ENCODE measurements around the gene HADHA. TPM values are rescaled to one million over a fixed set of nuclear protein-coding genes. Genes with fewer than 3 reads are reported as not detected.

HADHA gene
- polyA plus RNA-seq, 1 donor from 2014 or later, result 125 TPM

DNA sequence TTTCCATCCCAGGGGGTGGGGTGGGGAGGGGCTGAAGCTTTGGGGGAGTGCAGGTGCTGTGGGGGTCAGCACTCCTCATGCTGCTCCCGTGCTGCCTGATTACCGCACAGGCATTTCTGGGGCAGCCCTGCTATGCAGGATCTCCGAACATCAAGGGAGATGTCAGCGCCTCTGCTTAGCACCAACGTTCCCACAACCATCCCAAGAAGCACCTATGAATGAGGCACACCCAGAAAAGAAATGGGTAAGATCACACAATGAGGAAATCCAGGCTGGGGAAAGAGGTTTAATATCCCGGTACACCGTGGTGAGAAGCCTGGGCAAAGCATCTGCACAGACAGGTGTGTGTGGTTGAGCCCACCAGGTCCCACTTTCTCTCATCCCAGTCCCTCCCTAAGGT lies 54.1 kb downstream of the HADHA start:
- Mint-ChIP-seq H3K4me3 (no peak overlapping the region), H3K4me1 (peaks cover 0 to 7% (median 2%) of the 10 kb centered on the region in 3 donors), H3K36me3 (peaks cover 2% of the 10 kb centered on the region), H3K9me3 (no peaks in the 10 kb centered on the region), H3K27ac (no peak overlapping the region), H3K27me3 (no peaks in the 10 kb centered on the region)

DNA sequence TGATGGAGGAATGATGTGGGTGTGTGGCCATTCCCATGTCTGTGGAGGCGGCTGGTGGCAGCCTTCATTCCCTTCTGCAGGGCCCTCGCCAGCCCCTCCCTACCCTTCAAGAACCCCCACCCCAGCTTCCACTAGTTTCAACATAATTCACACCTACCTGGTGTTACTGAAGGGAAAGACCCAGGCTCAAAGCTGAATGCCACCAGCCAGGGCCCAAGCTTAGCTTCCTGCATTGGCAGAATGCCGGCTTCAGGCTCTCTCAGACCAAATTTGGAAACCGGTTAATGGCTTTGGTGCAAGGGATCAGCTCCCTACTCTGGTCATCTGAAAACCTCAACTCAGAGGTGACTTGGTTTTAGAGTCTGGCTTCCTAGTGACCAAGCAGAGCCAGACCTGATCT lies 54.7 kb downstream of the HADHA start:
- no peaks in the 10 kb centered on the region for H3K27me3 Mint-ChIP-seq
- H3K36me3 Mint-ChIP-seq, result no peaks in the 10 kb centered on the region
- no peaks in the 10 kb centered on the region for H3K9me3 Mint-ChIP-seq
- peaks cover 0 to 9% (median 4%) of the 10 kb centered on the region in 3 donors for H3K4me1 Mint-ChIP-seq
- peak overlapping the region in 1 of 3 donors; percentile 71 for H3K27ac Mint-ChIP-seq
- no peak overlapping the region for H3K4me3 Mint-ChIP-seq

DNA sequence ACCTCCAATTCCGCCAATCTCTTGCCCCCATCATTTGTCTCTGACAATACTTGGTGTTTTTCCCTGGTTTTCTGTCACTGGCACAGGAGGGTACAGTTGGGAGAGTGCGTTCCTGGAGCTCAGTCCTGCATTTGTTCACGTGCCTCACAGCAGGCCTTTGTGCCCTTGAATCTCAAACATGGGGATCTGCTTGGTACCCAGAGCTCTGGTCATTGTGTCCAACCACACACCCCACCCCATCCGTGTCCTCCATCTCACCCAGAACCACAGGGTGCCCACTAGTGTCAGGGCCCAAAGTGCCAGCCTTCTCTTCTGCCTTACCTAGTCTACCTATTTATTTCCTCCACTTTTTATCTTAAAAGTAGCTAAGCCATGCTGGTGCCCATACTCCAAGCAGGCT lies 55.3 kb downstream of the HADHA start:
- H3K27ac Mint-ChIP-seq, result peak overlapping the region in 1 of 3 donors; percentile 71

GRCh38 chr2:26187537-26188104 lies 56.8 kb downstream of the HADHA start:
- H3K4me1 Mint-ChIP-seq, result peaks cover 0 to 13% (median 4%) of the 10 kb centered on the region in 3 donors
- peak overlapping the region in 1 of 3 donors; percentile 53 for H3K27ac Mint-ChIP-seq
- H3K9me3 Mint-ChIP-seq, result no peaks in the 10 kb centered on the region
- H3K4me3 Mint-ChIP-seq, result no peak overlapping the region
- no peaks in the 10 kb centered on the region for H3K27me3 Mint-ChIP-seq
- no peaks in the 10 kb centered on the region for H3K36me3 Mint-ChIP-seq

More for the DNA sequence above, 55.3 kb downstream of the HADHA start:
- H3K27me3 Mint-ChIP-seq, result no peaks in the 10 kb centered on the region
- no peaks in the 10 kb centered on the region for H3K36me3 Mint-ChIP-seq
- H3K4me1 Mint-ChIP-seq, result peaks cover 0 to 9% (median 4%) of the 10 kb centered on the region in 3 donors
- H3K9me3 Mint-ChIP-seq, result no peaks in the 10 kb centered on the region
- peak overlapping the region in 1 of 4 donors; percentile 12 for H3K4me3 Mint-ChIP-seq

GRCh38 chr2:26187114-26187513 lies 57.3 kb downstream of the HADHA start:
- H3K27me3 Mint-ChIP-seq, result no peaks in the 10 kb centered on the region
- peak overlapping the region in 3 of 4 donors; percentile 4 to 51 (median 47) for H3K4me3 Mint-ChIP-seq
- H3K4me1 Mint-ChIP-seq, result peaks cover 0 to 13% (median 4%) of the 10 kb centered on the region in 3 donors
- H3K9me3 Mint-ChIP-seq, result no peaks in the 10 kb centered on the region
- H3K36me3 Mint-ChIP-seq, result no peaks in the 10 kb centered on the region
- H3K27ac Mint-ChIP-seq, result no peak overlapping the region

GRCh38 chr2:26185954-26186770 lies 58.3 kb downstream of the HADHA start:
- Mint-ChIP-seq H3K27ac (peak overlapping the region in 1 of 3 donors; percentile 63), H3K36me3 (no peaks in the 10 kb centered on the region), H3K9me3 (no peaks in the 10 kb centered on the region), H3K4me3 (peak overlapping the region; percentile 79 to 90 (median 82)), H3K27me3 (peaks cover under 1% of the 10 kb centered on the region), H3K4me1 (peaks cover 0 to 13% (median 4%) of the 10 kb centered on the region in 3 donors)

DNA sequence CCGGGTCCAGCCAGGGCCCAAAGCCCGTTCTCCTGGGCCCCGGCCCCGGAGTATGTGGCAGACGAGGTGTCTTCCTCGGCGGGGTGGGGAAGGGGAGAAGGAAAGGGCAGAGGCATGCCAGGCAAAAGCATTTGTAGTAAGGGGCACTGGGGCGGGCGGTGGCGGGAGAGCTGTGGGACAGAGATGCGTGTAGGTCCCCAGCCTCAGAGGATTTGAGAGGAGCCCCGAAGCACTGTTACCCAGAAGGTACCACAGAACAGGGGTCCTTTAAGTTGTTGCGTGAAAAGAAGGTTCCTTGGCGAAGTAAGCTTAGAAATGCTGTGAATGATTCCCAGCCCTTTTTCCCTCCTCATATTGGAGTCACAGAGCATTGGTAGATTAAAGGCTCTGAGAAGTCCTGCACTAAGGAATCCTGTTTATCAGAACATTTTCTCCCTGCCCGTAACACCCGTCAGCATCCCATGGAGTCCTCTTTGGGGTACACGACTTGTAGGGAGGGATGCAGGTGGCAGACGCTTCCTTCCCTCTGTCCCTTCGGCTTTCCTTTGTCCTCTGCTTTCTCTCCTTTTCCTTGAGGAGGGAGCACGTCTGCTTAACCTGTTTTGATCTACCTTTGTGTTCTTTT lies 59.0 kb downstream of the HADHA start:
- H3K9me3 Mint-ChIP-seq, result no peaks in the 10 kb centered on the region
- H3K27ac Mint-ChIP-seq, result peak overlapping the region in 1 of 3 donors; percentile 59
- H3K27me3 Mint-ChIP-seq, result peaks cover 4% of the 10 kb centered on the region
- H3K4me1 Mint-ChIP-seq, result peaks cover 0 to 13% (median 4%) of the 10 kb centered on the region in 3 donors
- H3K36me3 Mint-ChIP-seq, result no peaks in the 10 kb centered on the region
- H3K4me3 Mint-ChIP-seq, result peak overlapping the region; percentile 79 to 90 (median 82)

- peaks cover 0 to 13% (median 8%) of the 10 kb centered on the region in 3 donors for H3K4me1 Mint-ChIP-seq
- no peaks in the 10 kb centered on the region for H3K36me3 Mint-ChIP-seq
- H3K27me3 Mint-ChIP-seq, result peaks cover 9% of the 10 kb centered on the region
- H3K9me3 Mint-ChIP-seq, result no peaks in the 10 kb centered on the region
- H3K4me3 Mint-ChIP-seq, result peak overlapping the region in 3 of 4 donors; percentile 82 to 90 (median 82)
- H3K27ac Mint-ChIP-seq, result no peak overlapping the region
Observed at GRCh38 chr2:26184555-26185303, 59.7 kb downstream of the HADHA start.

DNA sequence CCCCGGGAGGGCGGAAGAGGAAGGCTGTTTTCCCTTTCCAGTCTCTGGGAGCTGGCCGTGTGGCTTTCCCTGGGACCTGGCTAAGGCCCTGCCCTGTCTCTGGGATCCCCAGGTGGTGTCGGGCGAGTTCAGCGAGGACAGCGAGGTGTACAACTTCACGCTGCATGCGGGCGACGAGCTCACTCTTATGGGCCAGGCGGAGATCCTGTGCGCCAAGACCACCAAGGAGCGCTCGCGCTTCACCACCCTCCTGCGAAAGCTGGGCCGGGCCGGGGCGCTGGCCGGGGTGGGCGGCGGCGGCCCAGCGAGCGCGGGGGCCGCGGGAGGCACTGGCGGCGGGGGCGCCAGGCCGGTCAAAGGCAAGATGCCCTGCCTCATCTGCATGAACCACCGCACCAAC lies 60.3 kb downstream of the HADHA start:
- H3K27ac Mint-ChIP-seq, result no peak overlapping the region
- H3K4me1 Mint-ChIP-seq, result peaks cover 0 to 16% (median 8%) of the 10 kb centered on the region in 3 donors
- H3K27me3 Mint-ChIP-seq, result peaks cover 12% of the 10 kb centered on the region
- peak overlapping the region; percentile 16 to 88 (median 66) for H3K4me3 Mint-ChIP-seq
- H3K36me3 Mint-ChIP-seq, result no peaks in the 10 kb centered on the region
- no peaks in the 10 kb centered on the region for H3K9me3 Mint-ChIP-seq

GRCh38 chr2:26182887-26183630 lies 61.4 kb downstream of the HADHA start:
- Mint-ChIP-seq H3K36me3 (no peaks in the 10 kb centered on the region), H3K27me3 (peaks cover 16% of the 10 kb centered on the region), H3K4me3 (peak overlapping the region; percentile 16 to 83 (median 50)), H3K27ac (no peak overlapping the region), H3K9me3 (no peaks in the 10 kb centered on the region), H3K4me1 (peaks cover 0 to 16% (median 8%) of the 10 kb centered on the region in 3 donors)

DNA sequence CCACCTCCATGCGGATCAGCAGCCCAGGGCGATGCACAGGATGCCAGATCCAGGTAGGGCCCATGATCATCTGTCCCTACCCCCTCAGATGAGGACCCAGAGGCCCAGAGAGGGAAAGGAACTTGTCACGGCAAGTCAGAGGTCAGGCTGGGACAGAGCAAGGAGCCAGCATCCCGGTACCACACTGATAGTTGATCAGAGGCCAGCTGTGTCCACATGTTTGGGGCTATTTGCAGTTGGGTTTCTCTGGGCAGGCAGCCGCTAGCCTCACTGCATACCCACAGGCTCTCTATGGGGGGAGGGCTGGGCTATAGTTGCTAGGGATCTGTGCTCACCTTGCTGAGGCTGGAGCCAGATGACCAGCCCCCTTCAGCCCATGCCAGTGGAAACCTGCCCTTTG lies 62.0 kb downstream of the HADHA start:
- Mint-ChIP-seq H3K4me1 (peaks cover 0 to 16% (median 8%) of the 10 kb centered on the region in 3 donors), H3K36me3 (no peaks in the 10 kb centered on the region), H3K9me3 (no peaks in the 10 kb centered on the region), H3K27me3 (peaks cover 16% of the 10 kb centered on the region), H3K27ac (no peak overlapping the region), H3K4me3 (peak overlapping the region in 2 of 4 donors; percentile 7 to 17)

DNA sequence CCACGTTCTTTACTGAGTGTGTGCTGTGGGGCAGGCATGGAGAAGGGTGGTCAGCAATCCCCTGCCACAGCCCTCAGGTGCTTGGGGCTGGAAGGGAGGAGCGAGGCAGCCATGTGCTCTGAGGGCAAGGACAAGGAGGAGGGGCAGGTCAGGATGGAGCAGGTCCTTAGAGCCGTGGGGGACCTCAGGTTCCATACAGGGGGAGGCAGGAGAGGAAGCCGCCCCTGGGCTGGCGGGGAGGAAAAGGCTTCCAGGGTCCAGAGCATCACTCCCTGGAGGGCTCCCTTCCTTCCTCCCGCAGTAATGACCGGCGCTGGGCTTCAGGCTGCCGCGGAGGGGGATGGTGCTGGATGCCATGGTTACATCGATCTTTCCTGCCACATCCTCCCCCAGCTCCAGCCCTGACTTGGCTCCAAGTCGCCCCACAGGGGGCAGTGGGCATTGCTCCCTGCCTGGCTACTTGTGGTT lies 65.0 kb downstream of the HADHA start:
- H3K4me1 Mint-ChIP-seq, result peaks cover 1 to 7% (median 6%) of the 10 kb centered on the region in 3 donors
- no peak overlapping the region for H3K27ac Mint-ChIP-seq
- H3K4me3 Mint-ChIP-seq, result peak overlapping the region; percentile 47 to 89 (median 80)
- no peaks in the 10 kb centered on the region for H3K9me3 Mint-ChIP-seq
- H3K27me3 Mint-ChIP-seq, result peaks cover 22% of the 10 kb centered on the region
- no peaks in the 10 kb centered on the region for H3K36me3 Mint-ChIP-seq

GRCh38 chr2:26178746-26179436 lies 65.5 kb downstream of the HADHA start:
- no peak overlapping the region for H3K27ac Mint-ChIP-seq
- H3K4me3 Mint-ChIP-seq, result peak overlapping the region; percentile 47 to 89 (median 80)
- H3K9me3 Mint-ChIP-seq, result no peaks in the 10 kb centered on the region
- peaks cover 5 to 10% (median 7%) of the 10 kb centered on the region in 3 donors for H3K4me1 Mint-ChIP-seq
- peaks cover 26% of the 10 kb centered on the region for H3K27me3 Mint-ChIP-seq
- no peaks in the 10 kb centered on the region for H3K36me3 Mint-ChIP-seq

Measured in IgD-negative memory B cell (primary cell).